Measurements from ENCODE around the gene EDEM2.
"Not testable (repeated sequence)": the region's sequence is repeated elsewhere in the genome, so short reads cannot be mapped to it uniquely, and the experiment has no call there.

The EDEM2 gene

GRCh38 chr20:35166242-35166830, 19.2 kb upstream of the EDEM2 start:
- Histone ChIP-seq H3K9ac (ENCODE audit: low read length) (no peak overlapping the region), H3K27me3 (replicated peaks; ENCODE audit: control insufficient read depth, insufficient read depth, low read length) (no peaks in the 10 kb centered on the region), H3K36me3 (ENCODE audit: control insufficient read depth, insufficient read depth, low read length, severe bottlenecking) (no peaks in the 10 kb centered on the region), H3K4me3 (ENCODE audit: low read length) (no peak overlapping the region), H3K4me1 (ENCODE audit: control insufficient read depth, insufficient read depth, low read length) (no peaks in the 10 kb centered on the region), H3K9me3 (ENCODE audit: control insufficient read depth, low read length) (no peaks in the 10 kb centered on the region)
- DNase-seq (ENCODE audit: low read depth), result no peak

DNA sequence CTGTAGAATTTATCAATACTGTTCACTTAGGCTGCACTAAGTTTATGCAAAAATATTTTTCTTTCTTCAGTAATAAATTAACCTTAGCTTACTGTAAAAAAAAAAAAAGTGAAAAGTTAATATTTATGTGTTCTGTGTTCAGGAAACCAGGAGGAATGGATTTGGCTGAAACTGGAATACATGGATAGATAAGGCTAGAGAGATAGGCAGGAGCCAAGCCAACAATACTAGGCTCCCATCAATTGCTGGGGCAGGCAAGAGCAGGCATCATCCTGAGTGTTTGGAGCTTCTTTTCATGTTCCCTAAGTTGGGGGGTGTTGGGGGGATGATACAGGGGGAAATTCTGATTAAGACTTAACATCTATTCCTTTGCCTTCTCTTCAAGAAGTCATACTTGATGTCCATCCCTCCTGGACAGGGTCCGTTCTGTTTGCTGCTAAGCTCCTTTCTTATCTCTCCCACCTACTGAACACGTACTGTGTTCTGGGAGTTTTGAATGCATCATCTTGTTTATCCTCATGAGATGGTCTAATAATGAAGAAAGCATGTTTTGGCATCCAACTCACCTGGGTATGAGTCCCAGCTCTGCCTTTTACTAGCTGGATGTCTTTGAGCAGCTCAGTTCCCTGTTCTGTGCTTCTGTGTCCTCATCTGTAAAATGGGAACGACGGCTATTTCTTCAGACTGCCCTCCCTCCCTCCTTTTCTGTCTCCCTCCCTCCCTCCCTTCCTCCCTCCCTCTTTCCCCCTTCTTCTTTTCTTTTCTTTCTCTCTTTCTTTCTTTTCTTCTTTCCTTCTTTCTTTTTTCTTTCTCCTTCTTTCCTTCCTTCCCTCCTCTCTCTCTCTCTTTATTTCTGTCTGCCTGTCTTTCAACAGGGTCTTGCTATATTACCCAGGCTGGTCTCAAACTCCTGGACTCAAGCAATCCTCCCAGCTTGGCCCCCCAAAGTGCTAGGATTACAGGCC, 18.4 kb upstream of the EDEM2 start:
- Histone ChIP-seq H3K4me3 (ENCODE audit: low read length) (no peak overlapping the region), H3K9ac (ENCODE audit: low read length) (no peak overlapping the region), H3K9me3 (ENCODE audit: control insufficient read depth, low read length) (no peaks in the 10 kb centered on the region), H3K27me3 (replicated peaks; ENCODE audit: control insufficient read depth, insufficient read depth, low read length) (no peaks in the 10 kb centered on the region), H3K4me1 (ENCODE audit: control insufficient read depth, insufficient read depth, low read length) (no peaks in the 10 kb centered on the region), H3K36me3 (ENCODE audit: control insufficient read depth, insufficient read depth, low read length, severe bottlenecking) (no peaks in the 10 kb centered on the region)
- no peak for DNase-seq (ENCODE audit: low read depth)

GRCh38 chr20:35164531-35164930, 17.4 kb upstream of the EDEM2 start:
- not testable (repeated sequence) for DNase-seq (ENCODE audit: low read depth); H3K4me1 ChIP-seq (ENCODE audit: control insufficient read depth, insufficient read depth, low read length); H3K9me3 ChIP-seq (ENCODE audit: control insufficient read depth, low read length); H3K27me3 ChIP-seq (replicated peaks; ENCODE audit: control insufficient read depth, insufficient read depth, low read length); H3K36me3 ChIP-seq (ENCODE audit: control insufficient read depth, insufficient read depth, low read length, severe bottlenecking); H3K9ac ChIP-seq (ENCODE audit: low read length); H3K4me3 ChIP-seq (ENCODE audit: low read length)

DNA sequence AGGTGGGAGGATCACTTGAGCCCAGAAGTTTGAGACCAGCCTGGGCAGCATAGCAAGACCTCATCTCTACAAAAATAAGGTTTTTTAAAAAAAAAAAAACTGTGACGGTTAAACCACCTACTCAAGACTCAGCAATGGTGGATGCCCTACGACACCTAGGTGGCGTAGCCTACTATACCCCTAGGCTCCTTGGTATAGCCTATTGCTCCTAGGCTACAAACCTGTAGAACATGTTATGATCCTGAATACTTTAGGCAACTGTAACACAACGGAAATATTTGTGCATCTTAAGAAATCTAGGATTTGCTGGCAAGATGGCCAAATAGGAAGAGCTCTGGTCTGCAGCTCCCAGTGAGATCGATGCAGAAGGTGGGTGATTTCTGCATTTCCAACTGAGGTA, 13.2 kb upstream of the EDEM2 start:
- not testable (repeated sequence) for DNase-seq (ENCODE audit: low read depth); H3K4me3 ChIP-seq (ENCODE audit: low read length); H3K36me3 ChIP-seq (ENCODE audit: control insufficient read depth, insufficient read depth, low read length, severe bottlenecking); H3K9me3 ChIP-seq (ENCODE audit: control insufficient read depth, low read length); H3K9ac ChIP-seq (ENCODE audit: low read length); H3K27me3 ChIP-seq (replicated peaks; ENCODE audit: control insufficient read depth, insufficient read depth, low read length); H3K4me1 ChIP-seq (ENCODE audit: control insufficient read depth, insufficient read depth, low read length)

DNA sequence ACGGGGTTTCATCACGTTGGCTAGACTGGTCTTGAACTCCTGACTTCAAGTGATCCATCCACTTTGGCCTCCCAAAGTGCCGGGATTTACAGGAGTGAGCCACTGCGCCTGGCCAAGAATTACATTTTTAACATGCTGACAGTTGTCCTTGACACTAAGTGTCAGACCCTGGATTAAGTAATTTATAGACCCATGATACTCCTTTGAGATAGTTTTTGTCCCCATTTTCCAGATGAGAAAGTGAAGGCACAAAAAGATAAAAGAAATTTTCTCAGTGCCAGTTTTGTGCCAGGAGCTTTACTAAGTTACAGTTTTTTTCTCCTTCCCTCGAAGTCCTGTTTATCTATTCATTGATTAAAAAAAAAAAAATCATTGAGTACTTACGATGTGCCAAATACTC, 9.8 kb upstream of the EDEM2 start:
- peaks cover 7% of the 10 kb centered on the region for H3K4me1 ChIP-seq (ENCODE audit: control insufficient read depth, insufficient read depth, low read length)
- H3K36me3 ChIP-seq (ENCODE audit: control insufficient read depth, insufficient read depth, low read length, severe bottlenecking), result no peaks in the 10 kb centered on the region
- no peaks in the 10 kb centered on the region for H3K27me3 ChIP-seq (replicated peaks; ENCODE audit: control insufficient read depth, insufficient read depth, low read length)
- DNase-seq (ENCODE audit: low read depth), result no peak
- H3K9ac ChIP-seq (ENCODE audit: low read length), result no peak overlapping the region
- no peak overlapping the region for H3K4me3 ChIP-seq (ENCODE audit: low read length)
- H3K9me3 ChIP-seq (ENCODE audit: control insufficient read depth, low read length), result no peaks in the 10 kb centered on the region

DNA sequence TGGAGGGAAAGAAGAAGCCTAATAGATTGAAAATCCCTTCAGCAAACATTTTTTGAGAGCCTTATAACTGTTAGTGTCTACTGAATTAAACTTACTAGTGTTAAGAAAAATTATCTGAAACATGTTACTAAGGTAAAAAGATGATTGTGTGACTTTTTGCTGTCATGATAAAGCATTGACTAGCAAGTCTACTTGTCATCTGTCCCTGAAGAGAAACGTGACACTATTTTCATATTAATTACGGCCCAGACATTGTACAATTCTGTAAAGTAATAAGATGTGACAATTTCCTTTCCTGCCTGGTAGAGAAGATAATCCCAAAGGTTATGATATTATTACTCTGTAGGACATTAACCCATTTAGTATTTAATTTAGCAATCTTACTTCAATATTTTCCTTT, 8.8 kb upstream of the EDEM2 start:
- DNase-seq (ENCODE audit: low read depth), result no peak

GRCh38 chr20:35151736-35152135, 4.6 kb upstream of the EDEM2 start:
- DNase-seq (ENCODE audit: low read depth), result peak; percentile 88
- Histone ChIP-seq H3K9ac (ENCODE audit: low read length) (peak overlapping the region; percentile 54), H3K9me3 (ENCODE audit: control insufficient read depth, low read length) (no peaks in the 10 kb centered on the region), H3K27me3 (replicated peaks; ENCODE audit: control insufficient read depth, insufficient read depth, low read length) (no peaks in the 10 kb centered on the region), H3K4me1 (ENCODE audit: control insufficient read depth, insufficient read depth, low read length) (peaks cover 29% of the 10 kb centered on the region), H3K36me3 (ENCODE audit: control insufficient read depth, insufficient read depth, low read length, severe bottlenecking) (no peaks in the 10 kb centered on the region), H3K4me3 (ENCODE audit: low read length) (peak overlapping the region; percentile 12)

More for the DNA sequence above, 8.8 kb upstream of the EDEM2 start:
- H3K4me3 ChIP-seq (ENCODE audit: low read length), result no peak overlapping the region
- no peaks in the 10 kb centered on the region for H3K27me3 ChIP-seq (replicated peaks; ENCODE audit: control insufficient read depth, insufficient read depth, low read length)
- H3K9ac ChIP-seq (ENCODE audit: low read length), result no peak overlapping the region
- H3K4me1 ChIP-seq (ENCODE audit: control insufficient read depth, insufficient read depth, low read length), result peaks cover 16% of the 10 kb centered on the region
- H3K9me3 ChIP-seq (ENCODE audit: control insufficient read depth, low read length), result no peaks in the 10 kb centered on the region
- no peaks in the 10 kb centered on the region for H3K36me3 ChIP-seq (ENCODE audit: control insufficient read depth, insufficient read depth, low read length, severe bottlenecking)

- peak overlapping the region; percentile 12 for H3K4me3 ChIP-seq (ENCODE audit: low read length)
- DNase-seq (ENCODE audit: low read depth), result no peak
- peaks cover 33% of the 10 kb centered on the region for H3K4me1 ChIP-seq (ENCODE audit: control insufficient read depth, insufficient read depth, low read length)
- H3K36me3 ChIP-seq (ENCODE audit: control insufficient read depth, insufficient read depth, low read length, severe bottlenecking), result no peaks in the 10 kb centered on the region
- H3K9me3 ChIP-seq (ENCODE audit: control insufficient read depth, low read length), result no peaks in the 10 kb centered on the region
- no peak overlapping the region for H3K9ac ChIP-seq (ENCODE audit: low read length)
- no peaks in the 10 kb centered on the region for H3K27me3 ChIP-seq (replicated peaks; ENCODE audit: control insufficient read depth, insufficient read depth, low read length)
Observed at GRCh38 chr20:35150846-35151579, 3.9 kb upstream of the EDEM2 start.

GRCh38 chr20:35147575-35148071, 487 bp upstream of the EDEM2 start:
- H3K27me3 ChIP-seq (replicated peaks; ENCODE audit: control insufficient read depth, insufficient read depth, low read length); H3K36me3 ChIP-seq (ENCODE audit: control insufficient read depth, insufficient read depth, low read length, severe bottlenecking): not testable (repeated sequence)
- DNase-seq (ENCODE audit: low read depth), result peak; percentile 48

DNA sequence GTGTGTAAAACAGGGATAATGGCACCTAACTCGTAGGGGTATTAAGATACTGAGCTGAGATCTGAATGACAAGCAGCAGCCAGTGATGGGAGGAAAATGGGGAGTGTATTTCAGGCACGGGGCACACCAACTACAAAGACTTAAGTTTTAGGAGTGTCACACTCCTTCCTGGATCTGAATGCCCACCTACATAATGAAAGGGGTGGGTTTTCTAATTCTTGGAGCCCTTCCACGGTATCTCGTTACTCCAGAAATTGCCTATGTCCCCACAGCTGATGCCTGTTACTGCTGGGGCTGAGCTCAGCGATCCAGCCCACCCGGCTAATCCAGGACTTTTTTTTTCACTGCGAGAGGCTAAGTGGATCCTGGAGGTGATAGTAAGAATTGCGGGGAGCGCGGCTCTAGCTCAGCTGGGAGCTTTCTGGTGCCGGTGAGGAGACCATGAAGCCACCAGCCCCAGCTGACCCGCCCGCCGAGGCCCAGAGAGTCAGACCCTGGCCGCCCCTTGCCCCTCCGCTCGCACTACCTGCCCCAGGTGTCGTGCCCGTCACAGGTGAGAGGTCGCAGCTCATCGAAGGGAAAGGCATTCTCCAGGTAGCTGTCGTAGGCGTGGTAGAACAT, 727 bp downstream of the EDEM2 start:
- H3K4me3 ChIP-seq (ENCODE audit: low read length), result peak overlapping the region; percentile 96
- DNase-seq (ENCODE audit: low read depth), result peak; percentile 44
- H3K9me3 ChIP-seq (ENCODE audit: control insufficient read depth, low read length), result no peaks in the 10 kb centered on the region
- H3K27me3 ChIP-seq (replicated peaks; ENCODE audit: control insufficient read depth, insufficient read depth, low read length), result no peaks in the 10 kb centered on the region
- H3K4me1 ChIP-seq (ENCODE audit: control insufficient read depth, insufficient read depth, low read length), result peaks cover 37% of the 10 kb centered on the region
- H3K9ac ChIP-seq (ENCODE audit: low read length), result peak overlapping the region; percentile 96
- peaks cover 13% of the 10 kb centered on the region for H3K36me3 ChIP-seq (ENCODE audit: control insufficient read depth, insufficient read depth, low read length, severe bottlenecking)

More at GRCh38 chr20:35147575-35148071, 487 bp upstream of the EDEM2 start:
- peak overlapping the region; percentile 96 for H3K4me3 ChIP-seq (ENCODE audit: low read length)
- H3K9ac ChIP-seq (ENCODE audit: low read length), result peak overlapping the region; percentile 96
- not testable (repeated sequence) for H3K9me3 ChIP-seq (ENCODE audit: control insufficient read depth, low read length)
- peaks cover 38% of the 10 kb centered on the region for H3K4me1 ChIP-seq (ENCODE audit: control insufficient read depth, insufficient read depth, low read length)
